SK-N-SH (cell line): Measurements from ENCODE around the gene COL25A1. TPM values are rescaled to one million over a fixed set of nuclear protein-coding genes. Genes with fewer than 3 reads are reported as not detected.

Experiments
- CTCF ChIA-PET: fragments of 300-600, 350-600 bp; formaldehyde crosslinking; extraction: SDS; loops from one replicate; lab custom pipeline; 2021; lab: Yijun Ruan, JAX
- POLR2A ChIA-PET: fragments of 350-600 bp; sonication (Branson Sonifier 250); formaldehyde crosslinking; extraction: SDS; loops from one replicate; lab custom pipeline; 2020; ENCODE audit warnings: antibody characterized with exemption, inconsistent platforms; lab: Yijun Ruan, JAX
- DNase-seq: peaks from one replicate; pipeline ENCODE4 v3.0.0; 2012
- H2AFZ ChIP-seq: fragments of 200-600 bp; sonication (generic); 2 replicates; pipeline ENCODE4 v1.8.1; 2016; ENCODE audit warnings: antibody characterized with exemption, mild to moderate bottlenecking, low read depth
- H3F3A ChIP-seq: fragments of 200-600 bp; sonication (generic); replicated peaks from 2 replicates; pipeline ENCODE3; 2016; ENCODE audit warnings: antibody characterized with exemption, mild to moderate bottlenecking; ENCODE audit not compliant: insufficient read depth
- H3K27ac ChIP-seq, 2 experiments: fragments of 200-500 bp in 1 of 2; fragments of 200-600 bp in 1 of 2; sonication (Bioruptor generic) in 1 of 2; sonication (generic), shearing (Covaris generic) in 1 of 2; 2 replicates each; pipeline versions ENCODE4 v1.5.1 to v1.6.1; 2014 to 2016; ENCODE audit warnings: low read depth in 2 of 2, inconsistent platforms in 1 of 2, low read length in 1 of 2, mild to moderate bottlenecking in 1 of 2, mixed read lengths in 1 of 2
- H3K27me3 ChIP-seq: fragments of 200-600 bp; sonication (generic), shearing (Covaris generic); 2 replicates; pipeline ENCODE4 v1.6.1; 2016; ENCODE audit warnings: mixed run types; ENCODE audit not compliant: insufficient read depth
- H3K36me3 ChIP-seq, 2 experiments: fragments of 200-500 bp in 1 of 2; fragments of 200-600 bp in 1 of 2; sonication (Bioruptor generic) in 1 of 2; sonication (generic) in 1 of 2; replicated peaks in 1 of 2; 2 replicates each; pipeline versions ENCODE3 to v1.5.1; 2014 to 2016; ENCODE audit warnings: low read length in 1 of 2, mild to moderate bottlenecking in 1 of 2; ENCODE audit not compliant: insufficient read depth in 2 of 2, control insufficient read depth in 1 of 2
- H3K4me1 ChIP-seq, 2 experiments: fragments of 200-500 bp in 1 of 2; fragments of 200-600 bp in 1 of 2; sonication (Bioruptor generic) in 1 of 2; sonication (generic), shearing (Covaris generic) in 1 of 2; 2 replicates each; pipeline versions ENCODE4 v1.5.1 to v1.6.1; 2014 to 2016; ENCODE audit warnings: low read depth in 1 of 2, low read length in 1 of 2, mixed run types in 1 of 2; ENCODE audit not compliant: insufficient read depth in 2 of 2, control insufficient read depth in 1 of 2
- H3K4me2 ChIP-seq: fragments of 200-600 bp; sonication (generic), shearing (Covaris generic); 2 replicates; pipeline ENCODE4 v1.6.1; 2017; ENCODE audit warnings: mixed run types
- H3K4me3 ChIP-seq, 2 experiments: fragments of 200-500 bp in 1 of 2; fragments of 200-600 bp in 1 of 2; sonication (Bioruptor generic) in 1 of 2; sonication (generic), shearing (Covaris generic) in 1 of 2; 2 replicates each; pipeline versions ENCODE4 v1.5.1 to v1.8.1; 2014 to 2016; ENCODE audit warnings: low read depth in 2 of 2, inconsistent platforms in 1 of 2, low read length in 1 of 2, mild to moderate bottlenecking in 1 of 2, mixed read lengths in 1 of 2, moderate library complexity in 1 of 2
- H3K79me2 ChIP-seq: fragments of 200-600 bp; sonication (generic); 2 replicates; pipeline ENCODE4 v1.8.1; 2017; ENCODE audit warnings: mild to moderate bottlenecking; ENCODE audit not compliant: insufficient read depth
- H3K9ac ChIP-seq: fragments of 200-600 bp; sonication (generic); 2 replicates; pipeline ENCODE4 v1.6.1; 2017; ENCODE audit warnings: mixed run types
- H3K9me2 ChIP-seq: fragments of 200-600 bp; sonication (generic); 2 replicates; pipeline ENCODE4 v1.6.1; 2017; ENCODE audit warnings: mixed run types
- H3K9me3 ChIP-seq: fragments of 200-600 bp; sonication (generic); 2 replicates; pipeline ENCODE4 v1.6.1; 2017; ENCODE audit warnings: mixed run types, mild to moderate bottlenecking, moderate library complexity
- H4K20me1 ChIP-seq: fragments of 200-600 bp; sonication (generic); 2 replicates; pipeline ENCODE4 v1.6.1; 2017; ENCODE audit warnings: mild to moderate bottlenecking, mixed run types; ENCODE audit not compliant: insufficient read depth
- EZH2phosphoT487 ChIP-seq: fragments of 200-600 bp; sonication (generic); IDR thresholded peaks from 2 replicates; pipeline ENCODE4 v1.6.1; 2017; ENCODE audit warnings: low read depth, mixed run types, mild to moderate bottlenecking, antibody characterized with exemption, moderate library complexity, borderline replicate concordance
- FOXJ3 ChIP-seq: sonication (generic); formaldehyde crosslinking; IDR thresholded peaks from 2 replicates; pipeline ENCODE4 v1.5.1; 2020; ENCODE audit warnings: mild to moderate bottlenecking, missing genetic modification reagents
- FOXM1 ChIP-seq: IDR thresholded peaks from 2 replicates; pipeline ENCODE4 v1.4.0; 2012; ENCODE audit warnings: low read depth, mild to moderate bottlenecking
- GABPA ChIP-seq: IDR thresholded peaks from 2 replicates; pipeline ENCODE4 v1.4.0; 2012; ENCODE audit warnings: low read depth, mild to moderate bottlenecking
- JUND ChIP-seq: IDR thresholded peaks from 2 replicates; pipeline ENCODE4 v1.4.0; 2012
- MEF2A ChIP-seq: IDR thresholded peaks from 2 replicates; pipeline ENCODE4 v1.4.0; 2012; ENCODE audit warnings: low read depth, borderline replicate concordance
- RCOR1 ChIP-seq: fragments of 150-350 bp; IDR thresholded peaks from 2 replicates; pipeline ENCODE4 v1.6.1; 2017; ENCODE audit warnings: antibody characterized with exemption, low read length
- REST ChIP-seq: IDR thresholded peaks from 2 replicates; pipeline ENCODE4 v1.6.1; 2012; ENCODE audit warnings: mild to moderate bottlenecking, low read depth, low read length, moderate library complexity
- SMC3 ChIP-seq: IDR thresholded peaks from 2 replicates; pipeline ENCODE4 v1.6.1; 2012; ENCODE audit warnings: low read depth, low read length, improper control_type of control experiment
- TAF1 ChIP-seq: IDR thresholded peaks from 2 replicates; pipeline ENCODE4 v1.6.1; 2012; ENCODE audit warnings: low read depth, mild to moderate bottlenecking, low read length, moderate library complexity, borderline replicate concordance
- TCF12 ChIP-seq: IDR thresholded peaks from 2 replicates; pipeline ENCODE4 v1.4.0; 2012
- TEAD4 ChIP-seq: IDR thresholded peaks from 2 replicates; pipeline ENCODE4 v1.4.0; 2012; ENCODE audit warnings: mild to moderate bottlenecking, borderline replicate concordance; ENCODE audit not compliant: insufficient read depth
- YY1 ChIP-seq: IDR thresholded peaks from 2 replicates; pipeline ENCODE4 v1.4.0; 2012; ENCODE audit warnings: low read depth, mild to moderate bottlenecking
- WGBS: methylation state at CpG from one replicate; pipeline ENCODE4 v1.1.6; 2017; ENCODE audit warnings: low lambda C conversion rate; 5-methylcytosine and 5-hydroxymethylcytosine counted together
- polyA plus RNA-seq, 3 experiments: library from polyadenylated mRNA; depleted of rRNA; stranded (reverse); fragments of >200 nt; gene quantifications; 2 replicates each; pipeline ENCODE4 v1.2.3, GENCODE V29; 2012

COL25A1 gene
- polyA plus RNA-seq, 1 of the 3 experiments (the other 2 are of a cell fraction), result not detected

DNA sequence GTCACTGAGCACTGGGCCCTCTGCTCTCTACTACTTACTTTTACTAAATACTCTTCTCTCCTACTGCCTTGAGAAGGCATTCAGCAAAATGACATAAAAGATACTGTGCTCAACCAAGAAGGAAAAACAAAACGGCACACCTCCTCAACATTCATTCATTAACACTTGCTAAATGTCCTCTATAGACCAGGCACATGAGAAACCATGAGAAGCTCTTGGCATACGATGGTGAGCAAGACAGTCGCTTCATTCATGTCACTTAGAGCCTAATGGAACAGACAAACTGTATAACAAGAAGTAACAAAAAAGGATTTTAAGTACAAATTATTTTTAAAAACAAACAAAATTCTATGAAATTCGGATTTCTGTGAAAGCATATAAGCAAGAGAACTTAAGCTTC lies 38.7 kb downstream of the COL25A1 start (continued):
- TF ChIP-seq TAF1, result no peak

DNA sequence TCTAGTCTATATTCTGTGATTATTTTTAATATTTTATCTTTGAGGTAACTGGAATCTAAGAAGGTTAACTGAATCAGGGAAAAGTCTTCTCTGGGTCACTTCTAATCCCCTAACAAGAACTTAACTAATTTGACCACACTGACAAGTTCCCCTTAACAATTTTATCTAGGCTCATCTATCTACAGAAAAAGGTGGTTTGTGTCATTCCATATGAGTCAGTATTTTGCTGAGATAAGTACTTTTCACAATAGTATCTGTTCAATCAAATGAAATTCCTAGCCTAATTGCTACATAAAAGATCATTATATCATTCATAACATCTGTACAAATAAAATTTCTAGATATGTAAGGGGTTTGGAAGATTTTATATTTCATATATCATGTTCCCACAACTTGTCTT lies 45.6 kb downstream of the COL25A1 start:
- Histone ChIP-seq H3K9me2 (no peaks in the 10 kb centered on the region), H3K4me1 (no peaks in the 10 kb centered on the region), H4K20me1 (no peaks in the 10 kb centered on the region), H3K4me2 (no peak overlapping the region), H3K27me3 (no peaks in the 10 kb centered on the region), H3K27ac (no peak overlapping the region), H3K36me3 (no peaks in the 10 kb centered on the region), H2AFZ (no peak overlapping the region), H3F3A (no peaks in the 10 kb centered on the region), H3K9me3 (no peaks in the 10 kb centered on the region), H3K4me3 (no peak overlapping the region), H3K79me2 (no peaks in the 10 kb centered on the region), H3K9ac (no peak overlapping the region)
- DNase-seq, result no peak
- CTCF ChIA-PET, result no interaction called here
- POLR2A ChIA-PET, result no interaction called here
- TF ChIP-seq YY1 (no peak), REST (no peak)

- 11% methylated on average over 4 of the region's 4 CpGs for WGBS
- TF ChIP-seq TCF12, result no peak
- TF ChIP-seq GABPA, result no peak
- no peak for TF ChIP-seq FOXJ3 (CRISPR knock-in tag)
- no peak for TF ChIP-seq EZH2phosphoT487
- no peak for TF ChIP-seq JUND
- no peak for TF ChIP-seq TEAD4
- TF ChIP-seq FOXM1, result no peak
- no peak for TF ChIP-seq RCOR1
- no peak for TF ChIP-seq SMC3
- no peak for TF ChIP-seq MEF2A
- H3K27ac ChIP-seq, result no peak overlapping the region
- CTCF ChIA-PET, result interaction anchor here (1.4 kb wide), 1 partner anchor 111 kb away, joined by 4 read pairs; no protein-coding TSS in a partner anchor
- no peaks in the 10 kb centered on the region for H3K9me2 ChIP-seq
- H3K4me3 ChIP-seq, result no peak overlapping the region
- H3K36me3 ChIP-seq, result no peaks in the 10 kb centered on the region
- H3K27me3 ChIP-seq, result no peaks in the 10 kb centered on the region
- H3K9me3 ChIP-seq, result no peaks in the 10 kb centered on the region
- no peak overlapping the region for H3K9ac ChIP-seq
- no peaks in the 10 kb centered on the region for H4K20me1 ChIP-seq
- no peaks in the 10 kb centered on the region for H3K79me2 ChIP-seq
- H3F3A ChIP-seq, result no peaks in the 10 kb centered on the region
- no peak overlapping the region for H3K4me2 ChIP-seq
- DNase-seq, result no peak
- POLR2A ChIA-PET, result no interaction called here
- no peaks in the 10 kb centered on the region for H3K4me1 ChIP-seq
- H2AFZ ChIP-seq, result no peak overlapping the region
These were observed 47.6 kb downstream of the COL25A1 start for GRCh38 chr4:109254845-109255244.
